SIG-M5 treated with dmso at 0.1 percent for 504 hours (cell line): ENCODE results near the gene TMEM30B.
"Not testable (repeated sequence)": the region's sequence is repeated elsewhere in the genome, so short reads cannot be mapped to it uniquely, and the experiment has no call there.

Source experiments
- DNase-seq: peaks from one replicate; lab custom pipeline; 2025; ENCODE audit not compliant: unreplicated experiment; lab: John Stamatoyannopoulos, UW

Gene TMEM30B

GRCh38 chr14:61266891-61267740 lies 14.0 kb downstream of the TMEM30B start:
- no peak for DNase-seq

- no peak for DNase-seq
These were observed 14.7 kb downstream of the TMEM30B start for GRCh38 chr14:61266436-61266835.

- no peak for DNase-seq
These were observed 16.5 kb downstream of the TMEM30B start for GRCh38 chr14:61264651-61265050.

GRCh38 chr14:61264010-61264571 lies 17.0 kb downstream of the TMEM30B start:
- DNase-seq = no peak

- DNase-seq = no peak
These were observed 19.1 kb downstream of the TMEM30B start for GRCh38 chr14:61262082-61262481.

- DNase-seq = no peak
These were observed 20.0 kb downstream of the TMEM30B start for GRCh38 chr14:61260939-61261776.

- no peak for DNase-seq
These were observed 22.2 kb downstream of the TMEM30B start for GRCh38 chr14:61258985-61259384.

GRCh38 chr14:61257469-61258057 lies 23.6 kb downstream of the TMEM30B start:
- DNase-seq = no peak

GRCh38 chr14:61256826-61257468 lies 24.2 kb downstream of the TMEM30B start:
- DNase-seq = no peak

GRCh38 chr14:61255968-61256367 lies 25.2 kb downstream of the TMEM30B start:
- no peak for DNase-seq

- no peak for DNase-seq
These were observed 26.2 kb downstream of the TMEM30B start for GRCh38 chr14:61254808-61255526.

GRCh38 chr14:61253064-61253738 lies 27.9 kb downstream of the TMEM30B start:
- peak; percentile 47 for DNase-seq

GRCh38 chr14:61252369-61253063 lies 28.6 kb downstream of the TMEM30B start:
- peak; percentile 86 for DNase-seq

GRCh38 chr14:61250063-61250462 lies 31.1 kb downstream of the TMEM30B start:
- no peak for DNase-seq

GRCh38 chr14:61247935-61248334 lies 33.2 kb downstream of the TMEM30B start:
- DNase-seq = no peak

GRCh38 chr14:61246721-61247120 lies 34.4 kb downstream of the TMEM30B start:
- no peak for DNase-seq

- no peak for DNase-seq
These were observed 37.1 kb downstream of the TMEM30B start for GRCh38 chr14:61244009-61244408.

- no peak for DNase-seq
These were observed 40.9 kb downstream of the TMEM30B start for GRCh38 chr14:61240206-61240605.

GRCh38 chr14:61239285-61239684 lies 41.9 kb downstream of the TMEM30B start:
- not testable (repeated sequence) for DNase-seq
